ENCODE results near the gene PRR3.
A peak's percentile ranks its signal among the peaks of the same experiment; 100 is the strongest.

Gene PRR3

GRCh38 chr6:30556066-30556905 is 809 bp upstream of the PRR3 start, which contains the start of gene GNL1:
GNL1 (minus strand) TSS chr6:30556489; CDS start chr6:30556203, 286 bp downstream.
- peak; percentile 95 for DNase-seq (ENCODE audit: low read depth)
- no peak for TF ChIP-seq CTCF (conservative IDR thresholded peaks at IDR 0.05; ENCODE audit: low read depth, low read length)
- peak within 1 kb of the TSS; percentile 97 for H3K4me3 ChIP-seq (ENCODE audit: low read depth, low read length)

GRCh38 chr6:30557683-30557981 is 537 bp downstream of the PRR3 start:
- no peak for TF ChIP-seq CTCF (conservative IDR thresholded peaks at IDR 0.05; ENCODE audit: low read depth, low read length)
- no peak for DNase-seq (ENCODE audit: low read depth)
- H3K4me3 ChIP-seq (ENCODE audit: low read depth, low read length) = peak overlapping the region; percentile 97

DNA sequence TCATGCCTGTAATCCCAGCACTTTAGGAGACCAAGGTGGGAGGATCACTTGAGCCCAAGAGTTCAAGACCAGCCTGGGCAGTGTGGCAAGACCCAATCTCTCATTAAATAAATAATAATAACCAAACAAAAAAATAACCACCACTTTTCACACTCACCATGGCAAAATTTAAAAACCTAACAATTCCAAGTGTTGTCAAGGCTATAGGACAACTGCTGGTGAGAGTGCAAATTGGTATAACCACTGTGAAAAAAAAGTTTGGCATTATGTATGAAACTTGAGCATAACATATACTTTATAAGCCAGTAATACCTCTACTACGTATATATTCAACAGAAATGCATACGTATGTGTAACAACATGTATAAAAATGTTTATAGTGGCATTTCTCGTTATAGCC is 3.8 kb downstream of the PRR3 start:
- no peak overlapping the region for H3K4me3 ChIP-seq (ENCODE audit: low read depth, low read length)
- no peak for TF ChIP-seq CTCF (conservative IDR thresholded peaks at IDR 0.05; ENCODE audit: low read depth, low read length)
- no peak for DNase-seq (ENCODE audit: low read depth)

- no peak for DNase-seq (ENCODE audit: low read depth)
- no peak overlapping the region for H3K4me3 ChIP-seq (ENCODE audit: low read depth, low read length)
- no peak for TF ChIP-seq CTCF (conservative IDR thresholded peaks at IDR 0.05; ENCODE audit: low read depth, low read length)
These were observed 5.7 kb downstream of the PRR3 start for GRCh38 chr6:30562470-30563425.

GRCh38 chr6:30564114-30564513 is 7.0 kb downstream of the PRR3 start:
- no peak for DNase-seq (ENCODE audit: low read depth)
- TF ChIP-seq CTCF (conservative IDR thresholded peaks at IDR 0.05; ENCODE audit: low read depth, low read length) = no peak
- H3K4me3 ChIP-seq (ENCODE audit: low read depth, low read length) = no peak overlapping the region

DNA sequence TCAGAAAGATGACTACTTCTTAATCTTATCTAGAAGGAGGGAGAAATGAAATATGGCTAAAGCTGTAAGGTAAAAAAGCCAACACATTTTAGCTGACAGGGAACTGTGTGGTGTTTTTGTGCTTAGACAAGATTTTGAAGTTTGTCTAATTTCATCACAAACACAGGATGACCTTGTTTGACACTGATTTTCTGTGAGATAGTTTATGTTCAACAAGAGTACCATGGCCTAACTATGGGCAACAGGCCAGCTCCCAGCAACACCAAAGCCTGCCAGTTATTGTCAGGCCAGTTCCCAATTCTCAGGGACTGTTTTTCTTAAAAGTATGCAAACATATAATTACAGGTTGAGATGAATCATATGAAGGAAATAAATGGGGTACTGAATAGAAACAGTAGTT is 8.7 kb downstream of the PRR3 start:
- H3K4me3 ChIP-seq (ENCODE audit: low read depth, low read length) = no peak overlapping the region
- no peak for TF ChIP-seq CTCF (conservative IDR thresholded peaks at IDR 0.05; ENCODE audit: low read depth, low read length)
- peak; percentile 22 for DNase-seq (ENCODE audit: low read depth)
